Calu3 (cell line): Measurements from ENCODE around the gene MBNL3. TPM values are rescaled to one million over a fixed set of nuclear protein-coding genes. Genes with fewer than 3 reads are reported as not detected.
A peak's percentile ranks its signal among the peaks of the same experiment; 100 is the strongest.

Experiments
- BruUV-seq: library from RNA; stranded (reverse); fragments of 400-500 nt; replicated peaks from 2 replicates; lab custom pipeline; 2021; lab: Mats Ljungman, UMichigan
- CTCF ChIA-PET: fragments of 300-600 bp; sonication (Branson Sonifier 250); formaldehyde crosslinking; loops from one replicate; lab custom pipeline; 2022; ENCODE audit warnings: antibody characterized with exemption; lab: Charles Lee
- DNase-seq: peaks from one replicate; pipeline ENCODE4 v3.0.0; 2022
- H3K27ac Mint-ChIP-seq: one replicate; pipeline ENCODE4 v1.8.0; 2022; ENCODE audit warnings: mixed read lengths; ENCODE audit not compliant: unreplicated experiment
- H3K27me3 Mint-ChIP-seq: one replicate; pipeline ENCODE4 v1.8.0; 2022; ENCODE audit warnings: mixed read lengths; ENCODE audit not compliant: unreplicated experiment
- H3K36me3 Mint-ChIP-seq: one replicate; pipeline ENCODE4 v1.8.0; 2022; ENCODE audit warnings: mild to moderate bottlenecking, moderate library complexity, mixed read lengths; ENCODE audit not compliant: insufficient read depth, unreplicated experiment
- H3K4me1 Mint-ChIP-seq: one replicate; pipeline ENCODE4 v1.8.0; 2022; ENCODE audit warnings: mild to moderate bottlenecking, low read depth, mixed read lengths; ENCODE audit not compliant: unreplicated experiment
- H3K4me3 Mint-ChIP-seq: one replicate; pipeline ENCODE4 v1.8.0; 2022; ENCODE audit warnings: mild to moderate bottlenecking, low read depth, moderate library complexity, mixed read lengths; ENCODE audit not compliant: unreplicated experiment
- H3K9me3 Mint-ChIP-seq: one replicate; pipeline ENCODE4 v1.8.0; 2022; ENCODE audit warnings: low read depth, mixed read lengths; ENCODE audit not compliant: unreplicated experiment
- intact Hi-C: fragments of 100-400 bp; cut with micrococcal nuclease; formaldehyde crosslinking; loops from one replicate; pipeline ENCODE4 v1.10.0; 2022; ENCODE audit not compliant: unreplicated experiment
- total RNA-seq: library from RNA; stranded (reverse); gene quantifications from 2 replicates; pipeline ENCODE4 v1.2.3, GENCODE V29; 2022
- TF ChIP-seq, protein P1 (sequence below): fragments of 200-600 bp; IDR thresholded peaks from one replicate; pipeline ENCODE4 v1.8.0; 2022; ENCODE audit warnings: antibody characterized with exemption; ENCODE audit not compliant: unreplicated experiment

Gene MBNL3
- total RNA-seq, 1 experiment from 2014 or later = 18.9 TPM

DNA sequence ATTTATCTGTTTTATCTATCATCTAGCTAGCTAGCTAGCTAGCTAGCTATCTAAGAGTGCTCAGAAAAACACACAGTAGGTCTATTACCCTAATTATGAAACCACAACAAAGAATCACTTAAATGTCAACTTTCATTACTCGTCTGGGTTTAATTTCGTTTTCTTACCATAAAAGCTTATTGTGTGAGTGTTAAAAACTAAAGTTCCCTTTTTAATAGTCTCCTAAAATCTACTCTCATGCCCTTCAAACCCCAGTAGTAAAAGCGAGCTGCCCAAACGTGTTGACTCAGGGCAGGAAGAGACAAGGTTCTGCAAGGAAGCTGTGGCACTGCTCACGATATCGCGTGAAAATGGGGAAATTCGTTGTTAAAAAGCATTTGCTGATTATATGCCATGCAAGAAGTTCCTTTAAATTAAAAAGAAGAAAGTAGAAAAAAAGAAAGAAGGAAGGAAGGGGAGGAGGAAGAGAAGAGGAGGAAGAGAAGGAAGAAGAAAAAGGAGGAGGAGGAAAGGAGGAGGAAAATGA is 595 bp downstream of the MBNL3 start:
- DNase-seq = no peak
- Mint-ChIP-seq H3K9me3 (no peaks in the 10 kb centered on the region), H3K4me1 (peaks cover 18% of the 10 kb centered on the region), H3K27me3 (no peaks in the 10 kb centered on the region), H3K27ac (peak overlapping the region; percentile 79), H3K4me3 (peak overlapping the region; percentile 71), H3K36me3 (peaks cover 29% of the 10 kb centered on the region)
- CTCF ChIA-PET = interaction anchor here (1.1 kb wide), 1 partner anchor 196 kb away, joined by 3 read pairs; no protein-coding TSS in a partner anchor
- intact Hi-C loops = loop anchor here (10.0 kb wide), 1 partner anchor 273 kb away; the partner anchor contains the start of gene RAP2C
- TSS peak; percentile 29 for BruUV-seq
- TF ChIP-seq, protein P1, sequence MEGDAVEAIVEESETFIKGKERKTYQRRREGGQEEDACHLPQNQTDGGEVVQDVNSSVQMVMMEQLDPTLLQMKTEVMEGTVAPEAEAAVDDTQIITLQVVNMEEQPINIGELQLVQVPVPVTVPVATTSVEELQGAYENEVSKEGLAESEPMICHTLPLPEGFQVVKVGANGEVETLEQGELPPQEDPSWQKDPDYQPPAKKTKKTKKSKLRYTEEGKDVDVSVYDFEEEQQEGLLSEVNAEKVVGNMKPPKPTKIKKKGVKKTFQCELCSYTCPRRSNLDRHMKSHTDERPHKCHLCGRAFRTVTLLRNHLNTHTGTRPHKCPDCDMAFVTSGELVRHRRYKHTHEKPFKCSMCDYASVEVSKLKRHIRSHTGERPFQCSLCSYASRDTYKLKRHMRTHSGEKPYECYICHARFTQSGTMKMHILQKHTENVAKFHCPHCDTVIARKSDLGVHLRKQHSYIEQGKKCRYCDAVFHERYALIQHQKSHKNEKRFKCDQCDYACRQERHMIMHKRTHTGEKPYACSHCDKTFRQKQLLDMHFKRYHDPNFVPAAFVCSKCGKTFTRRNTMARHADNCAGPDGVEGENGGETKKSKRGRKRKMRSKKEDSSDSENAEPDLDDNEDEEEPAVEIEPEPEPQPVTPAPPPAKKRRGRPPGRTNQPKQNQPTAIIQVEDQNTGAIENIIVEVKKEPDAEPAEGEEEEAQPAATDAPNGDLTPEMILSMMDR = no peak

DNA sequence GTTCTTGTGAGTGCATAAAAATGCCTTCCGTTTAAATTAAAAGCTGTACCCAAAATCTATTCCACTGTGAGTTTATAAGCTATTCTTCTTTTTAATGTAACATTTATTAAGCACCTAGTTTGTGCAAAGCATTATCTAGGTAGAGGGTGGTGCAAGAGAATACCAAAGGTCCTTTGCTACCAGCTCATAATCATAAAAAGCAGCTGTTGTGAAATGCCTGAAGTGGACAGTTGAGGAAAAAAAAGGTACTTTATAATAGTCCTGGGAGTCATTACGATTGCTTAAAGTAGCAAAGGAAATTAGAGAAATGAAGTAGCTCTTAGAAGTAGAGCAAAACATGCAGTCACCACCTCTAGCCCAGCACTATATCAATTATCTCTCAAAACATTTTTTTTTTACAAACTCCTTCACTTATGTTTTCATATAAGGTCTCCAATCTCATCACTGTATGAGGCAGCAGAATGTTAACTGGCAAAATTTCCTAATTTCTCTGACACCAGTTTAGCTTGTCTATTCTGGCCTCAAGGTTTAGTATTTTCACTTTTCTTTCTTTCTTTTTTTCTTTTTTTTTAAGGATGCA is 2.1 kb downstream of the MBNL3 start:
- H3K4me1 Mint-ChIP-seq = peaks cover 19% of the 10 kb centered on the region

DNA sequence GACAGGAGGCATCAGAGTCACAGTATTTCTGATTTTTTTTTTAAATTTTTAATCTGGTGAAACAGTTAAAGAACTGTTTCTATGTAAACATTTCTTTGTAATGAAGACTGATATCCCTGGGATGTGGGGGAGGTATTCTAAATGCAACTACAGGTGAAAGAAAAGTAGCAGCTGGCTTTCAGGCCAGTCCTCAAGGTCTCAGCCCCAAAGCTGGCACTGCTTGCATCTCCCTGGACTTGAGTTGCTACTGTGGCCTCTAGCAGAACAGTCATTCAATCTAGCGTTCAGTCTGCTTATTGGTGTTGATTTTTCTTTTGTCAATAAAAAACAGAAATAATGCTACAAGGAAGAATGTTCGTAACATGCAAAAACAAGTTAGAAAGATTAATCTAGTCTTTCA is 4.9 kb downstream of the MBNL3 start:
- DNase-seq = no peak
- peaks cover 19% of the 10 kb centered on the region for H3K4me1 Mint-ChIP-seq
- intact Hi-C loops = loop anchor here (10.0 kb wide), 1 partner anchor 269 kb away; the partner anchor contains the start of gene RAP2C
- no TSS peak for BruUV-seq
- peaks cover 9% of the 10 kb centered on the region for H3K36me3 Mint-ChIP-seq
- H3K9me3 Mint-ChIP-seq = no peaks in the 10 kb centered on the region
- no peak overlapping the region for H3K27ac Mint-ChIP-seq
- H3K27me3 Mint-ChIP-seq = no peaks in the 10 kb centered on the region
- TF ChIP-seq, protein P1 = no peak
- no peak overlapping the region for H3K4me3 Mint-ChIP-seq
- CTCF ChIA-PET = no interaction called here

More for the DNA sequence above, 2.1 kb downstream of the MBNL3 start:
- no peak overlapping the region for H3K27ac Mint-ChIP-seq
- no peaks in the 10 kb centered on the region for H3K9me3 Mint-ChIP-seq
- peaks cover 29% of the 10 kb centered on the region for H3K36me3 Mint-ChIP-seq
- intact Hi-C loops = loop anchor here (10.0 kb wide), 1 partner anchor 272 kb away; the partner anchor contains the start of gene RAP2C
- H3K4me3 Mint-ChIP-seq = no peak overlapping the region
- DNase-seq = no peak
- TF ChIP-seq, protein P1 = no peak
- CTCF ChIA-PET = interaction anchor here (1.0 kb wide), 1 partner anchor 194 kb away, joined by 3 read pairs; no protein-coding TSS in a partner anchor
- no peaks in the 10 kb centered on the region for H3K27me3 Mint-ChIP-seq
- no TSS peak for BruUV-seq

DNA sequence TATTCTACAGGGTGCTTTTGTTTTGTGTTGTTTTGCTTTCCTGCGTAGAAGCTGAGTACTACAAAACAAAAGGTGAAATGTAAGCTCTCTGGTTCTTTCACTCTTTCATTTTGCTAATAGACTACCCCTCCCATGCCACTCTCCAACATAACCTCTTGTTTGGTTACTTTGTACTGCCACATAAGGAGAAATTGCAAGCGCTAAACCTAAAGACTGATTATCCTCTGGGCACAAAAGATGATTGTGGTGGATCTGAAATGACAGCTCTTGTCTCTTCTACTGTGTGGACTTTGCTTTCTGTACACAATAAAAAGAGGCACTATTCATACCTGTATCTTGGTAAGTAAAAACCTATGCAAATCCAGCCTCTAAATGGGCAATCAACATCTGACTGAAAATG is 5.3 kb downstream of the MBNL3 start:
- H3K27me3 Mint-ChIP-seq = no peaks in the 10 kb centered on the region
- no peak for DNase-seq
- intact Hi-C loops = loop anchor here (10.0 kb wide), 1 partner anchor 269 kb away; the partner anchor contains the start of gene RAP2C
- CTCF ChIA-PET = no interaction called here
- H3K27ac Mint-ChIP-seq = no peak overlapping the region
- TF ChIP-seq, protein P1 = no peak
- H3K36me3 Mint-ChIP-seq = peaks cover 5% of the 10 kb centered on the region
- no TSS peak for BruUV-seq
- H3K4me1 Mint-ChIP-seq = peaks cover 19% of the 10 kb centered on the region
- no peak overlapping the region for H3K4me3 Mint-ChIP-seq
- H3K9me3 Mint-ChIP-seq = no peaks in the 10 kb centered on the region
